Central memory CD4-positive, alpha-beta T cell (primary cell): ENCODE results near the gene KIF15.

ENCODE experiments used
- DNase-seq: peaks from one replicate; pipeline ENCODE4 v3.0.0; 2022

Gene KIF15

DNA sequence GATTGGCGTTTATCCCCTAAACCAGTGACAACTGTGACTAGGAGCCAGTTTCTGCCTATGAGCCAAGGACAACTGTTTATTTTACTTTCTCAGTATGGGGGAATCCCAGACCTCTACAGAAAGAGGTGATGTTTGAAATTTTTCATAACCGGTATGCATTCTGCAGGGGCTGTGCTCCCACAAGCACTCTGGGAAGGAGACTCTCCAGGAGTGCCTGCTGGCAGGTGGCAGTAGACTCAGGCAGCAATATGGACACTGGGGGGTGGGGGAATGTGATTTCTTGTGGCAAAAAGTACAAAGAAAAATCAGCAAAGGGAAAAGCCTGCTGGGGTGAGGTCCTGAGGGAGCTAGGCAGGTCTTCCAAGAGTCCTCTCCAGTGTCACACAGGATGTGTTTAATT lies 118.7 kb downstream of the KIF15 start:
- no peak for DNase-seq

- no peak for DNase-seq
Observed at GRCh38 chr3:44883213-44883955, 121.8 kb downstream of the KIF15 start.

DNA sequence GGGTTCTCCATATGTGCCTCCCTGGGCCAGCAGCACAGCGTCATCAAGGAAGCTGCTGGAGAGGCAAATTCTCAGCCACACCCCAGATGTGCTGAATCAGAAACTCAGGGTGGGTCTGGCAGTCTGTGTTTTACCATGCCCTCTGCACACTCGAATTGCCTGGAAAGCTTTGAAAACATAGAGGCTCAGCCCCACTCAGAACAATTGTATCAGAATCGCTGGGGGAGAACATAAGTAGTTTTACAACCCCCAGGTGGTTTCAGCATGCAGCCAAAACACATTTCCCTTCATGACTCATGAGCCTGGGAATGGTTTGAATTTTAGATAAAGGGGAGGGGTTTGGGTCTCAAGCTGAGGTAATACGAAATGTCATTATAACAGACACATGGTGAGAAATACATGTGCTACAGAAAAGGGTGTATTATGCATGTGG lies 122.4 kb downstream of the KIF15 start:
- no peak for DNase-seq

DNA sequence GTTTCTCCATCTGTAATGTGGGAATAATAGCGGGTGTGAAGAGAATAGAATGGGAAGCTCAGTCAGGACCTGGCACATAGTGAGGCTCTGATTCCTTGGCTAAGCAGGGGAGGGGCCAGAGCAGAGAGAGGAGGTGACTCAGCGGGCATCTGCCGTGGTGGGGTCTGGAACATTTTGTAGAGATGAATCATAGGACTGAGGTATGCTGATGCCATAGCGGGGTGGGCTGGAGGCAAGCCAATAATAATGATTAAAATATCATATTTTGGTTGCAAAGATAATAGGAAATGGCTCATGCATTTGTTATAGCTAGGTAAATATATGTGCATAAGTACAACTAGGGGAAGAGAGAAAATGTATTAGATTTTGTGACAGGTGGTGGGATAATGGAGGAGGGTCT lies 124.0 kb downstream of the KIF15 start:
- no peak for DNase-seq

GRCh38 chr3:44886561-44886960 lies 125.0 kb downstream of the KIF15 start:
- no peak for DNase-seq

- DNase-seq, result no peak
Observed at GRCh38 chr3:44887101-44887500, 125.5 kb downstream of the KIF15 start.

- no peak for DNase-seq
Observed at GRCh38 chr3:44890258-44890657, 128.7 kb downstream of the KIF15 start.

DNA sequence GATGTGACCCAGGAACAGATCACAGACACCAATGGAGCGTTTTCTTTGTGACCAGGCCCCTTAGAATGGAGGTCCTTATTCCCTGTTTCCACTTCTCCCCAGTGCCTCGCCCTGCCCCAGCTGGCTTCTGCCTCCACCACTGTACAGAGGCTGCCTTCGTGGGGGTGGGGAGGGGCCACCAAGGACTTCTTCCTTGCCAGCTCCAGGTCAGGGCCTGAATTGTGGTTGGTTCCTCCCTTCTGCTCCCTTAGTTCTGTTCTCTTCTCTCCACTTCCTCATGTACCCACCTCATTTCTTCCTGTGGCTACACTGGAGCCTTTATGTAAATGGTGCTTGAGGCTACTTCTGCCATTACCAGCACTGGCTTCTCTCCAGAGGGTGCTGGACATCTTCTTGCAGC lies 129.3 kb downstream of the KIF15 start:
- no peak for DNase-seq

GRCh38 chr3:44892689-44893088 lies 131.1 kb downstream of the KIF15 start:
- no peak for DNase-seq

DNA sequence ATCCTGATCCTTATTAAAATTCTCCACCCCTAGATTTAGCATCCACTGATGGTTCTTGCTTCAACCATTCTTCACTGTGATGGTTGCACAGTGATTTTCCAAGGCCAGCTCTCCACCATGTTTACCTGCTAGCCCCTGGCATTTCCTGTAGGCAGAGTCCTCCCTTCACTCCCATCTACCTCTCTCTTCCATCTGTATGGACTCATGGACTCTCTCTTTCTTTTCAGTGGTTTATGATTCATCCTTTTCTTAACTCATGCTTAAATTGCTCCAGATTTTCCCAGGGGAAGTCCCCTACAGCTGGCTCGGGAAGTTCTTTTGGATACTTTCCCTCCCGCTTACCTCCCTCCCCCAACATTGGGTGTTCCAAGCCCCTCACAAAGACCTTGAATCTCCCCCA lies 131.5 kb downstream of the KIF15 start:
- no peak for DNase-seq

- no peak for DNase-seq
Observed at GRCh38 chr3:44894485-44894884, 132.9 kb downstream of the KIF15 start.

DNA sequence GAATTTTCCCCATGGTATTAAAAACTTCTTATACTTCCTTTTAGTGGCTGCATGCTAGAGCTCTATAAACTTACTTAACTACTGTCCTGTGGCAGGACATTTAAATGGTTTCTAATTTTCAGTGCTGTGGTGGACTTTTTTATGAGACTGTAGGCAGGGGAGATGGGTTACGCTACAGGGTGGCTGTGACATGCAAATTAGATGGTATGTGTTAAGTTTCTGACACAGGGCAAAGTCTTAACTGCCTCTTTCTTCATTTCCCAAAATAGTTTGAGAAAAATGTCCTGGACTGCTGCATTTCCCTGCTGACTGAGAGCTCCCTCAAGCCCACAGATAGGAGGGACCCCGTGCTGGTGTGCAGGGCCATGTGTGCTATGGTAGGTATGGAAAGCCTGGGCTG lies 134.8 kb downstream of the KIF15 start:
- DNase-seq, result no peak

GRCh38 chr3:44899683-44900367 lies 138.2 kb downstream of the KIF15 start:
- DNase-seq, result no peak

GRCh38 chr3:44902628-44903027 lies 141.0 kb downstream of the KIF15 start:
- DNase-seq, result no peak
